Loucy (cell line): Measurements from ENCODE around the gene CSGALNACT2.

Source experiments
- H2AFZ ChIP-seq: fragments of 200-600 bp; sonication (generic); 2 replicates; pipeline ENCODE4 v1.6.0; 2016; ENCODE audit warnings: antibody characterized with exemption, mild to moderate bottlenecking, low read length, moderate library complexity
- H3F3A ChIP-seq: fragments of 200-600 bp; 2 replicates; pipeline ENCODE4 v1.6.0; 2016; ENCODE audit warnings: antibody characterized with exemption, low read depth, mild to moderate bottlenecking
- H3K27me3 ChIP-seq: fragments of 200-600 bp; sonication (generic); 2 replicates; pipeline ENCODE4 v1.6.1; 2014; ENCODE audit warnings: low read length, mild to moderate bottlenecking; ENCODE audit not compliant: insufficient read depth, poor library complexity, severe bottlenecking
- H3K36me3 ChIP-seq: fragments of 200-600 bp; sonication (generic); 2 replicates; pipeline ENCODE4 v1.6.1; 2016; ENCODE audit warnings: low read length; ENCODE audit not compliant: insufficient read depth
- H3K4me1 ChIP-seq: fragments of 200-600 bp; sonication (generic); 2 replicates; pipeline ENCODE4 v1.5.1; 2014; ENCODE audit warnings: low read length, mild to moderate bottlenecking; ENCODE audit not compliant: insufficient read depth, poor library complexity, severe bottlenecking
- H3K4me2 ChIP-seq: fragments of 200-600 bp; sonication (generic); 2 replicates; pipeline ENCODE4 v1.6.0; 2014; ENCODE audit warnings: antibody characterized with exemption, low read length, low read depth, mild to moderate bottlenecking; ENCODE audit not compliant: poor library complexity, severe bottlenecking
- H3K4me3 ChIP-seq: fragments of 200-600 bp; sonication (generic); 2 replicates; pipeline ENCODE4 v1.5.1; 2014; ENCODE audit warnings: low read length, mild to moderate bottlenecking, mixed read lengths; ENCODE audit not compliant: poor library complexity, severe bottlenecking
- H3K79me2 ChIP-seq: fragments of 200-600 bp; sonication (generic); 2 replicates; pipeline ENCODE4 v1.6.1; 2014; ENCODE audit warnings: low read length; ENCODE audit not compliant: insufficient read depth
- H3K9ac ChIP-seq: fragments of 200-600 bp; sonication (generic); 2 replicates; pipeline ENCODE4 v1.6.0; 2014; ENCODE audit warnings: mild to moderate bottlenecking, low read depth, low read length, moderate library complexity; ENCODE audit not compliant: poor library complexity, severe bottlenecking
- H3K9me2 ChIP-seq: fragments of 200-600 bp; sonication (generic); replicated peaks from 2 replicates; pipeline ENCODE4 v1.6.1; 2016; ENCODE audit warnings: low read depth, low read length, mixed read lengths
- H3K9me3 ChIP-seq: fragments of 200-600 bp; sonication (generic); 2 replicates; pipeline ENCODE4 v1.6.1; 2014; ENCODE audit warnings: mild to moderate bottlenecking, antibody characterized with exemption, low read length, low read depth; ENCODE audit not compliant: insufficient read depth
- H4K20me1 ChIP-seq: fragments of 200-600 bp; sonication (generic); 2 replicates; pipeline ENCODE4 v1.6.0; 2014; ENCODE audit warnings: antibody characterized with exemption, low read length, mild to moderate bottlenecking; ENCODE audit not compliant: insufficient read depth, poor library complexity, severe bottlenecking
- EZH2phosphoT487 ChIP-seq: fragments of 200-600 bp; IDR thresholded peaks from 2 replicates; pipeline ENCODE4 v1.6.1; 2018; ENCODE audit warnings: antibody characterized with exemption, mild to moderate bottlenecking, moderate library complexity, borderline replicate concordance
- TF ChIP-seq, protein P1 (sequence below): fragments of 200-600 bp; sonication (generic); conservative IDR thresholded peaks from 2 replicates; pipeline ENCODE4 v1.5.1; 2014; ENCODE audit warnings: mild to moderate bottlenecking, antibody characterized with exemption, low read length

CSGALNACT2 gene

DNA sequence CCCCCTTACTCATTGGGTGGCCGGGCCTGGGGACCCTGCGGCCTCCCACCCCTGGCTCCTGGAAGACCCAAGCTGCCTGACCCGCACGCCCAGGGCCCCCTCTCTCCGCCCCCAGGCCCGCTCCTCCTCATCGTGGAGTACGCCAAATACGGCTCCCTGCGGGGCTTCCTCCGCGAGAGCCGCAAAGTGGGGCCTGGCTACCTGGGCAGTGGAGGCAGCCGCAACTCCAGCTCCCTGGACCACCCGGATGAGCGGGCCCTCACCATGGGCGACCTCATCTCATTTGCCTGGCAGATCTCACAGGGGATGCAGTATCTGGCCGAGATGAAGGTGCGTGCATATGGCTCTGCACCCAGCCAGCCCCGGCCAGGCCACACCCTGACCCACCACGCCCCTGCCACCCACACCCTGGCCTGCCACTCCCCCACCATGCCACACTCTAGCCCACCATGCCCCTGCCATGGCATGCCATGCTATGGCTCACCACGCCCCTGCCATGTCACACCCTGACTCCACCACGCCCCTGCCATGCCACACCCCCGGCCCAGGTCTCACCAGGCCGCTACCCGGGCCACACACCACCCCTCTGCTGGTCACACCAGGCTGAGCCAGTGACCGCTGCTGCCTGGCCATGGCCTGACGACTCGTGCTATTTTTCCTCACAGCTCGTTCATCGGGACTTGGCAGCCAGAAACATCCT, 18.7 kb upstream of the CSGALNACT2 start:
- H3F3A ChIP-seq: no peaks in the 10 kb centered on the region
- peak overlapping the region; percentile 69 for H3K9ac ChIP-seq
- H3K79me2 ChIP-seq: no peaks in the 10 kb centered on the region
- H3K4me1 ChIP-seq: peaks cover 39% of the 10 kb centered on the region
- H3K9me3 ChIP-seq: no peaks in the 10 kb centered on the region
- no peaks in the 10 kb centered on the region for H3K9me2 ChIP-seq
- H2AFZ ChIP-seq: no peak overlapping the region
- H3K4me2 ChIP-seq: peak overlapping the region; percentile 82
- no peaks in the 10 kb centered on the region for H3K27me3 ChIP-seq
- H3K36me3 ChIP-seq: no peaks in the 10 kb centered on the region
- TF ChIP-seq, protein P1, sequence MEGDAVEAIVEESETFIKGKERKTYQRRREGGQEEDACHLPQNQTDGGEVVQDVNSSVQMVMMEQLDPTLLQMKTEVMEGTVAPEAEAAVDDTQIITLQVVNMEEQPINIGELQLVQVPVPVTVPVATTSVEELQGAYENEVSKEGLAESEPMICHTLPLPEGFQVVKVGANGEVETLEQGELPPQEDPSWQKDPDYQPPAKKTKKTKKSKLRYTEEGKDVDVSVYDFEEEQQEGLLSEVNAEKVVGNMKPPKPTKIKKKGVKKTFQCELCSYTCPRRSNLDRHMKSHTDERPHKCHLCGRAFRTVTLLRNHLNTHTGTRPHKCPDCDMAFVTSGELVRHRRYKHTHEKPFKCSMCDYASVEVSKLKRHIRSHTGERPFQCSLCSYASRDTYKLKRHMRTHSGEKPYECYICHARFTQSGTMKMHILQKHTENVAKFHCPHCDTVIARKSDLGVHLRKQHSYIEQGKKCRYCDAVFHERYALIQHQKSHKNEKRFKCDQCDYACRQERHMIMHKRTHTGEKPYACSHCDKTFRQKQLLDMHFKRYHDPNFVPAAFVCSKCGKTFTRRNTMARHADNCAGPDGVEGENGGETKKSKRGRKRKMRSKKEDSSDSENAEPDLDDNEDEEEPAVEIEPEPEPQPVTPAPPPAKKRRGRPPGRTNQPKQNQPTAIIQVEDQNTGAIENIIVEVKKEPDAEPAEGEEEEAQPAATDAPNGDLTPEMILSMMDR: no peak
- TF ChIP-seq EZH2phosphoT487: no peak
- H3K4me3 ChIP-seq: no peak overlapping the region
- no peaks in the 10 kb centered on the region for H4K20me1 ChIP-seq

DNA sequence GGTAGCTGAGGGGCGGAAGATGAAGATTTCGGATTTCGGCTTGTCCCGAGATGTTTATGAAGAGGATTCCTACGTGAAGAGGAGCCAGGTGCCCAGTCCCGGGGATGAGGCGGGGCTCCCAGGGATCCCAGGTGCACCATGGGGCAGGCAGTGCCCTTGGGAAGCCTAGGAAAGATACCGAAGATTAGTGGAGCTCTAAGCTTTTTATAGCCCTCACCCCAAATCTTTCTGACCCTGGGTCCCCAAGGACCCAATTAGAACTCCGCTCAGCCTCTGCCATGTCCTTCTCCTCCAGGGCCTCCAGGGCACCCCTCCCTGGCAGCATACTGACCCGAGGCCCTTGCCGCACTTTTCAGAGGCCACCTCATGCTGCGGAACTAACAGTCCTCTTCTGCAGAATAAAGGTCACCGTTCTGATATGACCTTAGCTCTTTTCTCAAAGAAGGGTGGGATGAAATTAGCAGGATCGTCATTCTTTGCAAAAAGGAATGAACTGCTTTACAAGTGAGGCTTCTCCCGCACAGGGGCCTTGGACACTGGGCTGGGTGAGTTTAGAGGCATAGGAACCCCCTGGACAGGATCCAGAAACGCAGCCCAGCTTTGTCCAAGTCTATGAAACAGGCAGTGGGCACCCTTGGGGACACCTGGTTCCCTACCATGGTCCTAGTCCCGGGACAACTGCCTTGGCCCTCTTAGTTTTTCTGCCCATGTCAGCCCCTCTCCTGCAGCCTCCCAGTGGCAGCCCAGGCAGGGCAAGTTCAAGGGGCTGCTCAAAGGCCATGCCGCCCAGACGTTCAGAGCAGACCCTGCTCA, 17.9 kb upstream of the CSGALNACT2 start:
- Histone ChIP-seq H3K4me3 (peak overlapping the region; percentile 63), H3K27me3 (no peaks in the 10 kb centered on the region), H4K20me1 (no peaks in the 10 kb centered on the region), H2AFZ (peak overlapping the region; percentile 5; the same call in 1 of the 2 replicates), H3K36me3 (no peaks in the 10 kb centered on the region), H3K9ac (peak overlapping the region; percentile 69), H3K79me2 (no peaks in the 10 kb centered on the region), H3K9me3 (no peaks in the 10 kb centered on the region), H3K9me2 (no peaks in the 10 kb centered on the region), H3F3A (no peaks in the 10 kb centered on the region), H3K4me1 (peaks cover 39% of the 10 kb centered on the region), H3K4me2 (peak overlapping the region; percentile 82)
- TF ChIP-seq, protein P1: no peak
- TF ChIP-seq EZH2phosphoT487: no peak

DNA sequence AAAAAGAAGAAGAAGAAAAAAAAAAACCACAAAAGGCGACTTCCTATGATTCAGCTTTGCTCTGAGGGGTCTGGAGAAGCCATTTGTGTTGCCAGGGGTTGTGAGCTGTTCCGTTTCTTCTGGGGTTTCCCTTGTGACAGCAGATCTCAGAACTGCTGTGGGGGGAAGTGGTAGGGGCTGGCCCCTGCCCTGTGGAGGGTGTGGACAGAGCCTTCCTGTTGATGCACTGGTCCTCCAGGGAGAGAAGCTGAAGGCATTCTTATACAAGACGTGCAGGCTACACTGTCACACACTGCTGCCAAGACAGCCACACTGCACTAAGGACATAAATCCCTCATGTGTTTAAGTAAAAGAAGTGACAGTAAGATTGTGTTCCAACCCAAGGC, 17.3 kb upstream of the CSGALNACT2 start:
- Histone ChIP-seq H3K79me2 (no peaks in the 10 kb centered on the region), H3K36me3 (no peaks in the 10 kb centered on the region), H3K9me2 (no peaks in the 10 kb centered on the region), H3K4me2 (peak overlapping the region; percentile 82), H2AFZ (peak overlapping the region; percentile 5; the same call in 1 of the 2 replicates), H3K27me3 (no peaks in the 10 kb centered on the region), H3K9ac (peak overlapping the region; percentile 69), H4K20me1 (no peaks in the 10 kb centered on the region), H3K9me3 (no peaks in the 10 kb centered on the region), H3K4me3 (peak overlapping the region; percentile 63), H3F3A (no peaks in the 10 kb centered on the region), H3K4me1 (peaks cover 39% of the 10 kb centered on the region)
- TF ChIP-seq EZH2phosphoT487: no peak
- TF ChIP-seq, protein P1: no peak
